22Rv1 (cell line): ENCODE measurements around the gene NCKAP5.

Experiments
- H3K27ac ChIP-seq: fragments of 450-650 bp; 2 replicates; pipeline ENCODE4 v1.5.1; 2017
- ZFX ChIP-seq: fragments of 450-650 bp; IDR thresholded peaks from 2 replicates; pipeline ENCODE4 v1.6.1; 2017; ENCODE audit warnings: antibody characterized with exemption, borderline replicate concordance
- TF ChIP-seq, protein P1 (sequence below): fragments of 450-650 bp; IDR thresholded peaks from 2 replicates; pipeline ENCODE4 v1.5.1; 2017; ENCODE audit warnings: mild to moderate bottlenecking

The NCKAP5 gene

DNA sequence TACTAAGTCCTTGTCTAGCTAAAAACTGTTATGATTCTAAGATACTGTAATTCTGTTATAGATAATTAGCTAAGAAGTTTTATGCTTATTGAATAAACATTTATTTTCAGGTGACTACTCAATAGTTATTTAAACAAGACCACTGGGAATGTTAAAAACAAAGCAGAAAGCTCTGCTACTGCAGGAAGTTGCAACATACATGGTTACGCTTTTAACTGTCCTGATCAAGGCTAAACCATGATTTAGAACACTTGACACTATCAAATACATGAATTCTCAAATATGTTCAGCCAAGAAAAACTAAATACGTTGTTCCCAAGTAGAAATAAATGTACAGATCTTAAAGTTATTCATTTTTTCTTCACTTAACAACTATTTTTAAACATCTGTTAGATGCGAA, 263.9 kb downstream of the NCKAP5 start:
- no peak overlapping the region for H3K27ac ChIP-seq
- TF ChIP-seq ZFX = no peak
- TF ChIP-seq, protein P1, sequence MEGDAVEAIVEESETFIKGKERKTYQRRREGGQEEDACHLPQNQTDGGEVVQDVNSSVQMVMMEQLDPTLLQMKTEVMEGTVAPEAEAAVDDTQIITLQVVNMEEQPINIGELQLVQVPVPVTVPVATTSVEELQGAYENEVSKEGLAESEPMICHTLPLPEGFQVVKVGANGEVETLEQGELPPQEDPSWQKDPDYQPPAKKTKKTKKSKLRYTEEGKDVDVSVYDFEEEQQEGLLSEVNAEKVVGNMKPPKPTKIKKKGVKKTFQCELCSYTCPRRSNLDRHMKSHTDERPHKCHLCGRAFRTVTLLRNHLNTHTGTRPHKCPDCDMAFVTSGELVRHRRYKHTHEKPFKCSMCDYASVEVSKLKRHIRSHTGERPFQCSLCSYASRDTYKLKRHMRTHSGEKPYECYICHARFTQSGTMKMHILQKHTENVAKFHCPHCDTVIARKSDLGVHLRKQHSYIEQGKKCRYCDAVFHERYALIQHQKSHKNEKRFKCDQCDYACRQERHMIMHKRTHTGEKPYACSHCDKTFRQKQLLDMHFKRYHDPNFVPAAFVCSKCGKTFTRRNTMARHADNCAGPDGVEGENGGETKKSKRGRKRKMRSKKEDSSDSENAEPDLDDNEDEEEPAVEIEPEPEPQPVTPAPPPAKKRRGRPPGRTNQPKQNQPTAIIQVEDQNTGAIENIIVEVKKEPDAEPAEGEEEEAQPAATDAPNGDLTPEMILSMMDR = no peak

DNA sequence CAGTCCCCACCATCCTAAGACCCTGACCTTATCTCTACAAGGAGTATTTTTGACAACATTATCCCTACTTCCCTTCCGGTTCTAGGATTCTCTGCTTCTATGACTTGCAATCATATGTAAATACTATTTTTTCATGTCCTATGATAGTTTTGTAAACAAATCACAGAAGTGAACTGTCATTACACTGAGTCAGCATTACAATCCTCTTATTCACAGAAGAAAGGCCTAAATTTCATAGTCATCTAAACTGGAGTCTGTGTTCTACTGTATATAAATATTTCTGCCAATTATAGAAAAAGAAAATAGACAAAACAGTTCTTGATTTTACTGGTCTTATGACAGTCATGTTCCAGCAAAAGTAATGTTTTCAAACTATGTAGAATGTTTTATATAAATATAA, 265.1 kb downstream of the NCKAP5 start:
- no peak overlapping the region for H3K27ac ChIP-seq
- no peak for TF ChIP-seq ZFX
- TF ChIP-seq, protein P1 = no peak

DNA sequence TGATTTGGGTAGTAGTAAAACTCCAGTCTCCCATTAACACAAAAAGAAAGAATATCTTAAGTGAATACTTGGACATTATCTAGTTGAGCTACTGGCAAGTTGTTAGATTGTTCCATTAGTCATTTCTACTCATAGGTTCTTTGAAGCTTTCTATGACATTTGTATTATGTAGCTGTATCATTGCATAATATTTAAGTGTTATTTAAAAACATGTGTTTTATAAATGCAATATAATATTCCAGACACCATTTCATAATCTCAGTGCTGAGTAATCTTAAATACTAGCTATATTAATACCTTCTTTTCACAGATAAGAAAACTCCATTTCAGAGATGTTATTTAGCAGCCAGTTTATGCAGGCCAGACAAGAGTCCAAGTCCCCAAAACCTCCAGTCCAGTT, 271.9 kb downstream of the NCKAP5 start:
- no peak overlapping the region for H3K27ac ChIP-seq
- TF ChIP-seq, protein P1 = no peak
- TF ChIP-seq ZFX = no peak

DNA sequence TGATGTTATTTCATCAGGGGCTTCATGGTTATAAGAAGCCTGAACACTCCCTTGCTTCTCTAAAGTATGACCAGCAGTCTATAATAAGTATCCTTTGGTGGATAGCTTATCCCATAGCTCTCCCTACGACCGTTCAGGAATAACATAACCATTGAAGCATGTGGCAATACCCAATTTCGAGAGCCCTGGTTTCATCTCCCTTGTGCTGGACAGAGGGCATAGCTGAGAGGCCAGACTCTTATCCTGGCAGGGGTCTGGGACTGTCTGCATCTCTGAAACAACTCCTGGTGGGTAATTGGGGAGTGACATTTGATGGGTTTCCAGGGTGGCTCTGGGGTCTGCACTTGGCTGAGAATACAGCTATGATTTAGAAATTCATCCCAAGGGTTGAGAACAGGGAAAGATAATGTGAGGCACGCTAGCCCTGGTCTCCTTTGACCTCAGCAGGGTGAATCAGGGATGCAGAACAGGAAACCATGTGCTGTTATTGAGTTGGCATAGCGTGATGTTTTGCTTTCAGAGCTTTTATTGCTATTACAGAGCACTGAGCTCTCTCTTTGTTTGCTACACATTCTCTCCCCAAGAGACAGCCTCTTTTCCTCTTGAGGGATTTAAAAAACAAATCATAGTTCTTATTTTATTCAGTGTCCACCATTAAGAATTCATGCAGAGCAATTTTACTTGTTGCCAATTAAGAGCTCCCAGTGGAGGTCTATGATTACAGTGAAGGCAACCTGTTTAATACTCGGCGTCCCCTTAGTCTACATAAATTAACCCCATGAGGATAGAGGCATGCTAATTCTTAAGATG, 274.5 kb downstream of the NCKAP5 start:
- no peak overlapping the region for H3K27ac ChIP-seq
- no peak for TF ChIP-seq ZFX
- TF ChIP-seq, protein P1 = no peak

DNA sequence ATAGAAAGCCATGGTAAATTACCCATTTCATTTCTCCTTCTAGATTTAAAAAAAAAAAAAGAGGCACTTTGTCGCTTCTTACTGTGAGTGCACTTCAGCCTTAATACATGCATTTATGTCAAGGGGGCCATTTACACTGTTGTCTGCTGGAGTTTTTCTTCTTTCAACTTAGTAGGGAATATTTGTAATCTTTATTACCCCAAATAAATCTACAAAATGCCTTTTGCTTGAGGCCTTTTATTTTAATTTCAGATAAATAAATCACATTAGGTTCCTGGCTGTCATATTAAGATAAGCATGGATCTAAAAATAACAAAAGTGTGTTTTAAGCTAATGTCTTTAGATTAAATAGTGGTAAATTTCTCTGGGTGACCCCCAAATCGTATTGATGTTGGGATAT, 276.0 kb downstream of the NCKAP5 start:
- TF ChIP-seq, protein P1 = no peak
- TF ChIP-seq ZFX = no peak
- no peak overlapping the region for H3K27ac ChIP-seq

DNA sequence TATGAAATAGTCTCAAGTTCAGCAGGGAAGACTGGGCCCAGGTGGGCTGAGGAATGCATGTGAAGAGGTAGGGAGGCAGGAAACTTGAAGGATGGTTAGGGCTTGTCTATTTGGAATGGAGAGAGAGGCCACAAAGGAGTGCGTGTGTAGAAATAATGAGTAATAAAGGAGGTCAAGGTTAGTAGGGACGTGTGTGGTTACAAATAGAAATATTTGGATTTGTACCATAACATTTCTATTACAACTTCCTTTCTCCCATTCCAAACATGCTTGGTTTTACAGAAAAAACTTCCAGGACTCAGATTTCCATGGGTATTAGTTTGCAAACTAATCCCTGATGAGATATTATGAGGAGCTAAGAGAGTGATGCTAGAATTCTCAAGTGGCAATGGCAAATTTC, 280.6 kb downstream of the NCKAP5 start:
- TF ChIP-seq, protein P1 = no peak
- no peak for TF ChIP-seq ZFX

DNA sequence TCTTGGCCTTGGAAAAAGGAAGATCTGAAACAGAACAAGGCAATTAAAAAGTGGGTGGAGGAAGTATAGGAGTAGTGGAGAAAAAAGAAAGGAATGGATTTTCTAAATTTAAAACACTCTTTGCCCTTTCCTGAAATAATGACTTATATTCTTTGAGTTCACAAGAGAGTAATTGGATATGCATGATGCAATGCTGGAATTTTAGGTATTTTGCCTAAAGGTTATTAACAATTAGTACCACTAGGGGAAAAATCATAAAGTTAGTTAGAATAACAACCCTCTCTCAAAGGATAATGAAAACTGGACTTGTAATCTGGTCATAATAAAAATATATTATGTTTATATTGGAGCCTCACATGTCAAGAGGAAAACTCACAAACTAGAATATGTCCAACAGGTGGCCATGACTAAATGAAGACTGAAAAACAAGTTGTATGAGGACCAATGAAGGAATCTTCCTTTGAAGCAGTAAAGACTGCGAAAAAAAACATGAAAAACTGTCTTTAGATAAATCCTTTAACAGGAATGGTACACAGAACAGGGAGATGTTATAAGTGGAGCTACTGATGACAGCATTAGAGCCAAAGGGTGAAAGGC, 281.8 kb downstream of the NCKAP5 start:
- no peak overlapping the region for H3K27ac ChIP-seq
- no peak for TF ChIP-seq ZFX
- TF ChIP-seq, protein P1 = no peak

More for the DNA sequence above, 280.6 kb downstream of the NCKAP5 start:
- no peak overlapping the region for H3K27ac ChIP-seq
